OCI-M2 (cell line): ENCODE measurements around the gene POU2AF1.

Source experiments
- DNase-seq: peaks from one replicate; lab custom pipeline; 2025; ENCODE audit not compliant: unreplicated experiment; lab: John Stamatoyannopoulos, UW

Gene POU2AF1

DNA sequence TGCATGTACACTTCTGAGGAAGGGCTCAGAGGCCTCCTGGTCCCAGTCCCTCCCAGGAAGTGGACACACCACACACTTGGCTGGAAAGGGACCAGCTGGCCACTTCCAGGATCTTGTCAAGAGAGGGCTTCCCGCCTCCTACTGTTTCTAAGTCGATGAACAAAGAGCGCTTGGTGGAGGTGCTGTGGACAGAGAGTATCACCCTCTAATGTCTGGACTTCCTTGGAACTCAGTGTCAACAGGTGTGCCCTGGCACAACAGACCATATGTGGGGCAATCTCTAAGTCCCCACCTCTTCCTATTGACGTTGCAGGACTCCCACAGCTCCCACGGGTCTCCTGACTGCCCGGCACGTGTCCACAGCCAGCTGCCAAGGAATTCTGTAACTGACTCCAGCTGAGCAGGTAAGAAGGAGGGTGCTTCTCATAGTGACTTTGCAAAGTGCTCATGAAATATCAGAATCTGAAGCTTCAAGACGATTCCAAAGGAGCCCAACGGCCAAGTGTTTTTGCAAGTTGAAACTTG lies 16.1 kb downstream of the POU2AF1 start:
- DNase-seq, result no peak

DNA sequence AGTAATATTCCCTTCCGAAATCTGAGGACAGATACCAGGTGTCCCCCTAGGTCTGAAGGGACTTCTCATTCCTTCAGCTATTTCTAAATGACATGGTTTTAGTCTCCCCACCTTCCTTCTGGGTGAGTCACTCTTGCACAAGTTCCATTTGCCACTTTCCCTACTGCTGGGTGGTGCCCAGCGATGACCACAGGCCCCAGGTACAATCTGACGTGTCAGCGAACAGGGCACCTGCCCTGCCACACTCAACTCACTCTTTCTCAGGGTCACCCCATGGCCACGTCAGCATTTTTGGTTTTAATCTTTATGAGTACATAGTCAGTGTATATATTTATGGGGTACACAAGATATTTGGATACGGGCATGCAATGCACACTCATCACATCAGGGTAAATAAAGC lies 17.2 kb downstream of the POU2AF1 start:
- no peak for DNase-seq

- no peak for DNase-seq
Measured at GRCh38 chr11:111361052-111361801, 17.8 kb downstream of the POU2AF1 start.

GRCh38 chr11:111360150-111361043 lies 18.7 kb downstream of the POU2AF1 start:
- DNase-seq, result no peak

GRCh38 chr11:111359223-111360149 lies 19.6 kb downstream of the POU2AF1 start:
- no peak for DNase-seq

DNA sequence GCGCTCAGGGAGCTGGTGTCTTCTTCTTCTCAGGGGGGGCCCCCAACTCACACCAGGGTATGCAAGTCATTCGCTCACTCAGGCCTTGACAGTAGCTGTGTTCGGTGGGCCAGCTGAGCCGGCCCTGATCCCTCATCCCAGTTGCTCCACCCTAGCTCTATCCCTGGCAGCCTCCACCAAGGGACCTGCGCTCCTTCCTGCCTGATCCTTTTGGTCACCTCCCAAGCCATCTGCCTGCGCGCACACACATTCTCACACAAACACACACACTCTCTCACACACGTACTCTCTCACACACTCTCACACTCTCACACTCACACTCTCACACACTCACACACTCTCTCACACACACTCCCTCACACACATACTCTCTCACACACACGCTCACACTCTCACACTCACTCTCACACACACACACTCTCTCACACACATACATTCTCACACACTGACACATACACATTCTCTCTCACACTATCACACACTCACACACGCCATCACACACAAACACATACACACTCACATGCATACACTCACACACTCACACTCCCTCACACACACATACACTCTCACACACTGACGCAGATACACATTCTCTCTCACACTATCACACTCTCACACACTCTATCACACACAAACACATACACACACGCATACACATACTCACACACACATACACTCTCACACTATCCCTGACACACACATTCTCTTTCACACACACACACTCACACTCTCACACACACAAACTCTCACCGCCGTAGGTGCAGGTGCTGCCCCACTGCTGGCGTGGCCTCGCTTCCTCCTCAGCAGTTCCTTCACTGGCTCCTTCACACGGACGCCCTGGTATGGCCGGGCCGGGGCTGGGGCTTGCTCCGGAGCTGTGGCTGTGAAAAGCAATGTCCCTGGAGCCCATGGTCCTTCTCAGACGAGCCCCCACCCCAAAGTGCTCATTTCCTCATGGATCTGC lies 20.8 kb downstream of the POU2AF1 start:
- DNase-seq, result no peak

- no peak for DNase-seq
Measured at GRCh38 chr11:111357150-111358037, 21.7 kb downstream of the POU2AF1 start.

- DNase-seq, result no peak
Measured at GRCh38 chr11:111356660-111357048, 22.4 kb downstream of the POU2AF1 start.

GRCh38 chr11:111355956-111356659 lies 23.0 kb downstream of the POU2AF1 start:
- DNase-seq, result no peak

DNA sequence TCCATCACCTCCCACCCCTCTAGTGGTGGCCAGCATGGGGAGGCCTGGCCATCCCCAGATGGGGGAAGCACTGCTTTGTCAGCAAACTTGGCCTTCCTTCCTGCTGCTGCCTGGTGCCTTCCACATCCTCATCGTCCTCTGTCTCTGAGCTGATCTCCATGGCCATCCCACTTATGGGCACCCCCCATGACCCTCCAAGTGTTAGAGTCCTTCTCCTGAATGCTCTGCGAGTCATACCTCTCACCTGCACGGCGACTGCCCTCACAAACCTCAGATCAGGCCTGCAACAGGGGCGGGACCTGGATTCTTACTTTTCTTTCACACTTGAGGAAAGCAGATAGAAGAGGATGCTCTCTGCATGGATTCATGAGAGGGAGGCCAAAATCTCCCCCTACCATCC lies 24.0 kb downstream of the POU2AF1 start:
- DNase-seq, result no peak

DNA sequence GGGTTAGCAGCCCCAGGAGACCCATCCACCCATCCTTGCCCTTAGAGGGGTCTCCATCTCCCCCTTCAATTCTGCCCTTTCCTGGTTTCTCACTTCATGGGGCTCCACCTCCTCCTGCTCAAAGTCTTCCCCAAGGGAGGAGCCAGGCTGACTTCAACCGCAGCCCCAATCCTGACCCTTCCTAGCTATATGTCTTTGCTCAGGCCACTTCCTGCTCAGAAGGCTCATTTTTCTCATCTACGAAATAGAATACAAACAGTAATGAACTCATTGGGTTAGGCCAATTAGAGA lies 24.5 kb downstream of the POU2AF1 start:
- no peak for DNase-seq

GRCh38 chr11:111353776-111354600 lies 25.1 kb downstream of the POU2AF1 start:
- no peak for DNase-seq

- DNase-seq, result no peak
Measured at GRCh38 chr11:111352935-111353710, 26.0 kb downstream of the POU2AF1 start.

GRCh38 chr11:111352231-111352746 lies 26.8 kb downstream of the POU2AF1 start:
- no peak for DNase-seq

GRCh38 chr11:111351374-111352055 lies 27.6 kb downstream of the POU2AF1 start:
- DNase-seq, result no peak

- DNase-seq, result no peak
Measured at GRCh38 chr11:111350811-111351210, 28.3 kb downstream of the POU2AF1 start.
